PC-3 (cell line): Measurements from ENCODE around the gene PLPPR1. TPM values are rescaled to one million over a fixed set of nuclear protein-coding genes. Genes with fewer than 3 reads are reported as not detected.

Experiments used
- ATAC-seq: fragments of 200-7000 bp; cut with Tn5 transposase; 2 replicates; pipeline ENCODE4 v1.9.1; 2020; ENCODE audit warnings: mild to moderate bottlenecking, moderate library complexity
- BruUV-seq: library from RNA; stranded (reverse); fragments of 400-500 nt; replicated peaks from 2 replicates; lab custom pipeline; 2021; lab: Mats Ljungman, UMichigan
- CTCF ChIA-PET: fragments of 300-600 bp; sonication (Branson Sonifier 250); formaldehyde crosslinking; loops from one replicate; lab custom pipeline; 2022; ENCODE audit warnings: antibody characterized with exemption; lab: Charles Lee
- POLR2A ChIA-PET: fragments of 300-600 bp; sonication (Branson Sonifier 250); formaldehyde crosslinking; loops from one replicate; lab custom pipeline; 2022; ENCODE audit warnings: antibody characterized with exemption; ENCODE audit not compliant: unreplicated experiment; lab: Charles Lee
- DNase-seq: peaks from one replicate; pipeline ENCODE4 v3.0.0-alpha.2; 2015
- H2AFZ ChIP-seq: fragments of 300-600 bp; sonication (generic); 2 replicates; pipeline ENCODE4 v1.6.0; 2016; ENCODE audit warnings: antibody characterized with exemption, low read length
- H3F3A ChIP-seq: fragments of 300-600 bp; sonication (generic); one replicate; pipeline ENCODE4 v1.6.0; 2017; ENCODE audit warnings: antibody characterized with exemption, low read length, control low read depth, mild to moderate bottlenecking; ENCODE audit not compliant: unreplicated experiment
- H3K27ac ChIP-seq: fragments of 300-600 bp; sonication (generic); 2 replicates; pipeline ENCODE4 v1.5.1; 2016; ENCODE audit warnings: mild to moderate bottlenecking, low read length
- H3K27me3 ChIP-seq: fragments of 300-600 bp; sonication (generic); 2 replicates; pipeline ENCODE4 v1.6.1; 2016; ENCODE audit warnings: low read length, mixed read lengths
- H3K36me3 ChIP-seq: fragments of 300-600 bp; sonication (generic); 2 replicates; pipeline ENCODE4 v1.6.1; 2016; ENCODE audit warnings: low read depth, mixed run types, low read length, mixed read lengths
- H3K4me1 ChIP-seq: fragments of 300-600 bp; sonication (generic); 2 replicates; pipeline ENCODE4 v1.5.1; 2016; ENCODE audit warnings: low read length; ENCODE audit not compliant: insufficient read depth
- H3K4me2 ChIP-seq: fragments of 300-600 bp; sonication (generic); 2 replicates; pipeline ENCODE4 v1.6.0; 2016; ENCODE audit warnings: low read length
- H3K4me3 ChIP-seq: fragments of 300-600 bp; sonication (generic); 2 replicates; pipeline ENCODE4 v1.5.1; 2016; ENCODE audit warnings: mild to moderate bottlenecking, low read length, mixed read lengths
- H3K79me2 ChIP-seq: fragments of 300-600 bp; sonication (generic); 2 replicates; pipeline ENCODE4 v1.6.1; 2017; ENCODE audit warnings: low read length, mixed read lengths
- H3K9ac ChIP-seq: fragments of 300-600 bp; sonication (generic); 2 replicates; pipeline ENCODE4 v1.6.0; 2016; ENCODE audit warnings: mild to moderate bottlenecking, low read length
- H3K9me2 ChIP-seq: fragments of 300-600 bp; sonication (generic); replicated peaks from 2 replicates; pipeline ENCODE4 v1.6.1; 2016; ENCODE audit warnings: mixed run types, low read length, mixed read lengths
- H3K9me3 ChIP-seq: fragments of 300-600 bp; sonication (generic); 2 replicates; pipeline ENCODE4 v1.6.1; 2016; ENCODE audit warnings: low read length, mixed read lengths
- H4K20me1 ChIP-seq: fragments of 300-600 bp; sonication (generic); 2 replicates; pipeline ENCODE4 v1.6.1; 2016; ENCODE audit warnings: low read length, mixed read lengths
- CTCF ChIP-seq: fragments of 300-600 bp; sonication (generic); conservative IDR thresholded peaks from 2 replicates; pipeline ENCODE4 v1.5.1; 2017; ENCODE audit warnings: antibody characterized with exemption, low read depth, mild to moderate bottlenecking, low read length
- EZH2 ChIP-seq: fragments of 300-600 bp; sonication (generic); IDR thresholded peaks from one replicate; pipeline ENCODE4 v1.6.1; 2017; ENCODE audit warnings: antibody characterized with exemption, mild to moderate bottlenecking, low read length; ENCODE audit not compliant: unreplicated experiment
- EZH2phosphoT487 ChIP-seq: fragments of 300-600 bp; sonication (generic); IDR thresholded peaks from 2 replicates; pipeline ENCODE4 v1.6.1; 2018; ENCODE audit warnings: mild to moderate bottlenecking, antibody characterized with exemption, low read length, borderline replicate concordance
- intact Hi-C: fragments of 100-400 bp; cut with micrococcal nuclease; formaldehyde crosslinking; loops from 2 replicates; pipeline ENCODE4 v1.9.0; 2023
- total RNA-seq: library from RNA; depleted of rRNA; stranded (reverse); fragments of >200 nt; gene quantifications from 2 replicates; pipeline ENCODE4 v1.2.3, GENCODE V29; 2014

Gene PLPPR1
- total RNA-seq, 1 experiment from 2014 or later: not detected

- Histone ChIP-seq H3K36me3 (no peaks in the 10 kb centered on the region), H3K4me2 (no peak overlapping the region), H3F3A (no peaks in the 10 kb centered on the region), H4K20me1 (no peaks in the 10 kb centered on the region), H2AFZ (no peak overlapping the region), H3K79me2 (no peaks in the 10 kb centered on the region), H3K9me2 (no peaks in the 10 kb centered on the region), H3K27ac (no peak overlapping the region), H3K4me1 (no peaks in the 10 kb centered on the region), H3K4me3 (no peak overlapping the region), H3K9ac (no peak overlapping the region), H3K9me3 (no peaks in the 10 kb centered on the region), H3K27me3 (no peaks in the 10 kb centered on the region)
- POLR2A ChIA-PET: no interaction called here
- TF ChIP-seq CTCF (no peak), EZH2 (no peak), EZH2phosphoT487 (no peak)
- intact Hi-C loops: no loop called here
- ATAC-seq (no peak), DNase-seq (no peak)
- CTCF ChIA-PET: no interaction called here
- no TSS peak for BruUV-seq
These were observed 198.3 kb downstream of the PLPPR1 start for GRCh38 chr9:101226803-101227202.

- H3F3A ChIP-seq: no peaks in the 10 kb centered on the region
- H3K9me3 ChIP-seq: no peaks in the 10 kb centered on the region
- no peaks in the 10 kb centered on the region for H3K79me2 ChIP-seq
- no peak overlapping the region for H3K4me3 ChIP-seq
- POLR2A ChIA-PET: no interaction called here
- H3K27me3 ChIP-seq: no peaks in the 10 kb centered on the region
- TF ChIP-seq EZH2 (no peak), EZH2phosphoT487 (no peak), CTCF (no peak)
- no peaks in the 10 kb centered on the region for H3K9me2 ChIP-seq
- no peaks in the 10 kb centered on the region for H3K4me1 ChIP-seq
- H3K36me3 ChIP-seq: no peaks in the 10 kb centered on the region
- intact Hi-C loops: no loop called here
- no peaks in the 10 kb centered on the region for H4K20me1 ChIP-seq
- no peak overlapping the region for H3K27ac ChIP-seq
- ATAC-seq (no peak), DNase-seq (no peak)
- no peak overlapping the region for H3K9ac ChIP-seq
- H2AFZ ChIP-seq: no peak overlapping the region
- no peak overlapping the region for H3K4me2 ChIP-seq
- CTCF ChIA-PET: no interaction called here
- no TSS peak for BruUV-seq
These were observed 201.1 kb downstream of the PLPPR1 start for GRCh38 chr9:101229606-101230005.

- no TSS peak for BruUV-seq
- no peaks in the 10 kb centered on the region for H3K9me2 ChIP-seq
- H3K4me3 ChIP-seq: no peak overlapping the region
- no peaks in the 10 kb centered on the region for H3K36me3 ChIP-seq
- TF ChIP-seq CTCF (no peak), EZH2 (no peak), EZH2phosphoT487 (no peak)
- intact Hi-C loops: no loop called here
- H3K4me2 ChIP-seq: no peak overlapping the region
- ATAC-seq: no peak
- H3K4me1 ChIP-seq: no peaks in the 10 kb centered on the region
- ChIA-PET POLR2A (no interaction called here), CTCF (no interaction called here)
- no peak overlapping the region for H3K9ac ChIP-seq
- H3K27me3 ChIP-seq: no peaks in the 10 kb centered on the region
- no peaks in the 10 kb centered on the region for H4K20me1 ChIP-seq
- no peaks in the 10 kb centered on the region for H3K9me3 ChIP-seq
- no peak overlapping the region for H3K27ac ChIP-seq
- no peaks in the 10 kb centered on the region for H3K79me2 ChIP-seq
- no peak overlapping the region for H2AFZ ChIP-seq
- DNase-seq: no peak
- H3F3A ChIP-seq: no peaks in the 10 kb centered on the region
These were observed 204.0 kb downstream of the PLPPR1 start for GRCh38 chr9:101232405-101232977.
